Left colon (tissue), 2 donors: ENCODE results near the gene FGGY. TPM values are rescaled to one million over a fixed set of nuclear protein-coding genes. Genes with fewer than 3 reads are reported as not detected.
A peak's percentile ranks its signal among the peaks of the same experiment; 100 is the strongest.
"Not testable (repeated sequence)": the region's sequence is repeated elsewhere in the genome, so short reads cannot be mapped to it uniquely, and the experiment has no call there.

Experiments used
- ATAC-seq: fragments of 200-7000 bp; cut with Tn5 transposase; one replicate; pipeline ENCODE4 v1.9.1; 2020; ENCODE audit warnings: mild to moderate bottlenecking, moderate library complexity
- DNase-seq, 2 donors: peaks; one replicate each; pipeline ENCODE4 v3.0.0-alpha.2; 2020
- intact Hi-C, 2 donors: fragments of 100-400 bp; cut with DNase I in 1 of 2; cut with micrococcal nuclease in 1 of 2; formaldehyde crosslinking; loops; one replicate each; pipeline versions ENCODE4 v1.11.2 to v1.14.0; 2022; cut with DNase I, micrococcal nuclease
- total RNA-seq, 2 donors: library from RNA; stranded (reverse); fragmentation: NEBNext Ultra II Directional; extraction: Animal tissue kit (Norgen Biotek cat#: 25700); gene quantifications; one replicate each; pipeline ENCODE4 v1.2.1, GENCODE V29; 2021
- donor health status: DM: no; HTN: no; CAD: no.
- donor health status: DM: yes; HTN: yes; CAD: no.

FGGY gene
- total RNA-seq, 2 donors from 2014 or later: 17.3 to 24.1 TPM

- no peak for DNase-seq
- intact Hi-C loops: no loop called here
- no peak for ATAC-seq
Measured at GRCh38 chr1:59510249-59510648, 213.4 kb downstream of the FGGY start.

- no peak for DNase-seq
- intact Hi-C loops: no loop called here
- ATAC-seq: no peak
Measured at GRCh38 chr1:59511476-59512465, 214.9 kb downstream of the FGGY start.

GRCh38 chr1:59512702-59513101 is 215.8 kb downstream of the FGGY start:
- DNase-seq (no peak), ATAC-seq (peak; percentile 40)
- intact Hi-C loops: no loop called here

- ATAC-seq: no peak
- intact Hi-C loops: no loop called here
Measured at GRCh38 chr1:59514061-59514909, 217.4 kb downstream of the FGGY start.

GRCh38 chr1:59516881-59517280 is 220.0 kb downstream of the FGGY start:
- ATAC-seq (no peak), DNase-seq (no peak)
- intact Hi-C loops: no loop called here

More at GRCh38 chr1:59514061-59514909, 217.4 kb downstream of the FGGY start:
- no peak for DNase-seq

- DNase-seq (no peak), ATAC-seq (no peak)
- intact Hi-C loops: no loop called here
Measured at GRCh38 chr1:59520194-59520593, 223.3 kb downstream of the FGGY start.

GRCh38 chr1:59520827-59521418 is 224.0 kb downstream of the FGGY start:
- DNase-seq (no peak), ATAC-seq (no peak)
- intact Hi-C loops: no loop called here

- ATAC-seq (no peak), DNase-seq (no peak)
- intact Hi-C loops: no loop called here
Measured at GRCh38 chr1:59521456-59521855, 224.6 kb downstream of the FGGY start.

- intact Hi-C loops: no loop called here
- ATAC-seq (peak; percentile 95), DNase-seq (peak; percentile 46 to 63)
Measured at GRCh38 chr1:59522925-59523505, 226.1 kb downstream of the FGGY start.

GRCh38 chr1:59523745-59524450 is 227.0 kb downstream of the FGGY start:
- ATAC-seq (no peak), DNase-seq (no peak)
- intact Hi-C loops: no loop called here

- intact Hi-C loops: no loop called here
- no peak for DNase-seq
- ATAC-seq: no peak
Measured at GRCh38 chr1:59526240-59526639, 229.3 kb downstream of the FGGY start.

- ATAC-seq (no peak), DNase-seq (no peak)
- intact Hi-C loops: no loop called here
Measured at GRCh38 chr1:59528471-59528870, 231.6 kb downstream of the FGGY start.

- DNase-seq (no peak), ATAC-seq (no peak)
- intact Hi-C loops: no loop called here
Measured at GRCh38 chr1:59528900-59529299, 232.0 kb downstream of the FGGY start.

GRCh38 chr1:59530119-59530518 is 233.2 kb downstream of the FGGY start:
- ATAC-seq: no peak
- DNase-seq: no peak
- intact Hi-C loops: no loop called here

- DNase-seq (no peak), ATAC-seq (no peak)
- intact Hi-C loops: no loop called here
Measured at GRCh38 chr1:59532102-59532501, 235.2 kb downstream of the FGGY start.

GRCh38 chr1:59538476-59538875 is 241.6 kb downstream of the FGGY start:
- DNase-seq, ATAC-seq, intact Hi-C loops: not testable (repeated sequence)

GRCh38 chr1:59539961-59540681 is 243.2 kb downstream of the FGGY start:
- ATAC-seq (no peak), DNase-seq (no peak)
- intact Hi-C loops: no loop called here

GRCh38 chr1:59541161-59541560 is 244.3 kb downstream of the FGGY start:
- no peak for ATAC-seq
- no peak for DNase-seq
- intact Hi-C loops: no loop called here
